ENCODE measurements around the gene SAE1.

DNA sequence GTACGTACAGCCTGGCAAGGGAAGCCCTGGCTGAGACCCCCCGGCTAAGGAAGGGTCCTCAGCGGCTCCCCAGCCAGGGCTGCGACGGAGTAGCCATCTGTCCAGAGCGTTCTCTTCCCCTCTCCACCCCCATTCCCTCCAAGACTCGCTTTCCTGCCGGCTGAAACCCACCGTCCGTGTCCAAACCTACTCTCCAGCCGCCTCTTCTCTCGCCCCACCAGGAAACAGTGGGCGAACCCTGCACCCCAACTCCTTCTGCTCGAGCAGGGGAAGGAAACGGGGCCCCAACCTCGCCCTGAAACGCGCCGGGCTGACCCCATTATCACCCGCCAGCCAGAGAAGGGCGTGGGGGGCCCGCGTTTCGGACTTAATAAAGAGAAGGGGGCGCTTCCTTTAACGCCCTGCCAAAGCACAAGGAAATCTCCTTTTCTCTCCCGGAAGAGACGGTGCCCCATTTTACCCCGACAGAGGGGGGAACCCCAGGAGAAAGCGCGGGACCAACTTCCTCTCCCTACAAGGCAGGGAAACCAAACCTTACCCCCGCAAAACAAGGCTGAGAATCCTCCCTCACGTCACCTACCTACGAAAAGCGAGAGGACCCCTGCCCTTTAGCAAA lies 19.5 kb upstream of the SAE1 start:
- TF ChIP-seq, protein P1, sequence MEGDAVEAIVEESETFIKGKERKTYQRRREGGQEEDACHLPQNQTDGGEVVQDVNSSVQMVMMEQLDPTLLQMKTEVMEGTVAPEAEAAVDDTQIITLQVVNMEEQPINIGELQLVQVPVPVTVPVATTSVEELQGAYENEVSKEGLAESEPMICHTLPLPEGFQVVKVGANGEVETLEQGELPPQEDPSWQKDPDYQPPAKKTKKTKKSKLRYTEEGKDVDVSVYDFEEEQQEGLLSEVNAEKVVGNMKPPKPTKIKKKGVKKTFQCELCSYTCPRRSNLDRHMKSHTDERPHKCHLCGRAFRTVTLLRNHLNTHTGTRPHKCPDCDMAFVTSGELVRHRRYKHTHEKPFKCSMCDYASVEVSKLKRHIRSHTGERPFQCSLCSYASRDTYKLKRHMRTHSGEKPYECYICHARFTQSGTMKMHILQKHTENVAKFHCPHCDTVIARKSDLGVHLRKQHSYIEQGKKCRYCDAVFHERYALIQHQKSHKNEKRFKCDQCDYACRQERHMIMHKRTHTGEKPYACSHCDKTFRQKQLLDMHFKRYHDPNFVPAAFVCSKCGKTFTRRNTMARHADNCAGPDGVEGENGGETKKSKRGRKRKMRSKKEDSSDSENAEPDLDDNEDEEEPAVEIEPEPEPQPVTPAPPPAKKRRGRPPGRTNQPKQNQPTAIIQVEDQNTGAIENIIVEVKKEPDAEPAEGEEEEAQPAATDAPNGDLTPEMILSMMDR (IDR thresholded peaks at IDR 0.05) = no peak
- TF ChIP-seq POLR2A (IDR thresholded peaks at IDR 0.05) = no peak
